HG03571 (cell line): Measurements from ENCODE around the gene PDCD10.

Experiments
- ATAC-seq: cut with Tn5 transposase; IDR thresholded peaks from one replicate; pipeline ENCODE4 v1.9.1; 2021; ENCODE audit not compliant: unreplicated experiment

PDCD10 gene

DNA sequence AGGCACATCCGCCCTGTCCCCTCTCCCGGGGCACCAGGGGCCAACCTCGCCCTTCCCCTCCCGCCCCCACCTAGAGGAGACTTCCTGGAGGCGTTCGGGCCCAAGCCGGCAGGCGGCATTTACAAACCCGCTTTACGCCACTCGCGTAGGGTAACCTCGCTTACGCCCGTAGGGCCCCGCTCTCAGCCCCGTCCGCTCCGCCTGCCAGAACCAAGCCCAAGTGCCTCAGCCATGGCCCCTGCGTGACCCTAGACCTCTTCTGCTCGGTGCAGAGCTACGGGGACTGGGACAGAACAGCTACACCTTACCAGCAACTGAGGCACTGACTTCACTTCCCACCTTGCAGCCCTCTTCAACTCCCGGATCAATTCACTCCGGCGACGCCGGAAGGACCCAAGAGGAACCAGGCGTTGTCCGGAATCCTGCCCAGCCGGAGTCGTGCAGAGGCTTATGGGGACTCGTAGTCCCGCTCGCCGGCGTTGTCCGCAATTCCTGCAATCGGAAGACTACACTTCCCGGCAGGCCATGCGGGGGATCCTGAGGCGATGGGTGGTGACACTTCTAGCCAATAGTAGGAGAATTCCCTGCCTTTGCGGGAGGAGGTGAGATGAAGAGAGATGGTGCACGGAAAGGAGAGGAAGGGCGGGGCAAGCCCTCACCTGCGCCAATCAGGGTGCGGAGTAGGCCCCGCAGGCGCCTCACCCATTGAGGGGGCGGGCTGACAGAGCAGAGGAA, at the start of gene PDCD10:
Gene PDCD10, minus strand, starts transcription at position 395 of the 735 bp plus-strand sequence. CDS start 14,735 bp downstream, outside the sequence.
- ATAC-seq, result peak; percentile 87

DNA sequence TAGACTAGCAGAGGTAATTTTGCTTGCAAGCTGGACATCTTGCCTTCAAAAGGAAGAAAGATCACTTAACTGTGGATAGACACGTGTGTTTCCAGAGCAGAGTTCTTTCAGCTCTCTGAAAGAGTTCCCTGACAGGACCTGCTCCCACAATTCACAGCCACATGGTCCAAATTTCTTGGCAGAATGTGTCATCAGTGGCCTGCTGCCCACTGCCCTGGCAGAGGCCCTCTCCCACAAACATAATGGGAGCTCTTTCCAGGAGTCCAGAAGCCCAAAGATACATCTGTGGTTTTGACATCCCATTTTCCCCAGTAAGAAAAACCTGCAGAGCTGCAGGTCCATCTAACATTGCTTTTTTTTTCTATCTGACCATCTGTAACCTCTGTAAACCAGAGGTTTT, 49.1 kb upstream of the PDCD10 start:
- no peak for ATAC-seq

DNA sequence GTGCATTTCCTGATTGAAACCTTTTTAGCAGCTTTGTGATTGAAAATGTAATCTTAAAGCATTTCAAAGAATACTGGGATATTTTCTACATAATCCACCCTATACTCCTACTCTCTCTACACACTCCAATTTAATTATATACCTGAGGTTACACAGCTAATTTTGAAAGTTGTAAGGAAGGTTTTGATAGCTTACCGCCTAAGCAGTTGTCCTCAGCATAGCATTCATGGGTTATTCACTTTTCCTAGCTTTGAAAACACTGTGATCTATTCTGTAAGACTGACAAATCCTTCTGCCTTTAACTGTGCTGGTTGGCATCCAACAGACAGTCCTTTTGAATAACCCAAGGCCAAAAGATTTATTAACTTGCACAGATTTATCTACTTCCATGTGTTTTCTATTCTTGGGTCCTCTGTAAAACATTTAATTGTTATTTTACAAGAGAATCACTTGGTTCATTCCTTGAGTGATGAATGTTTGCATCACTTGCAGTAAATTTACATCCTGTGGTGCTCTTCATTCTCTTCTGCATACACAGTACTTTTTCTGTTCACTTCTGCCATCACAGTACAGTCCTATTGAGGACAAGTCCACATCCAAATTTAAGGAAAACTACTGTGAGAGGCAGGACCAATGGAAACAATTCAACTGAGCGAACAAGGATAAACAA, 45.7 kb upstream of the PDCD10 start:
- ATAC-seq, result no peak

DNA sequence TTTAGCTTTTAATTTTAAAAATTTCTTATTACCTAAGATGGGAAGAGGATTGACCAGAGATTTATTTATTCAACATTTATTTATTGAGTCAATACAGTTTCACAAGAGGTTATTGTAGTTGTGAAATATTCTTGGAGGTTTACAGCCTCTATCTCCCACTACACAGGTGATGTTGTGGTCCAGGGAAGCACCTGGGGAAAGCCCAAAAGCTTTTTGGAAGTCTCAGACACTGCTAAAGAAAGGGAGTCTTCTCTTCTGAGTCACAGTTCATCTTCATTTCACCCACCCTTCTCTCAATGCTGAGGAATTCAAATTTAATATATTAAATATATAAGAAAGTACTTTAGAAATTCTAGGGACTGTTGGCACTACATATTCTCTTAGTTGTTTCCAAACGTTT, 42.7 kb upstream of the PDCD10 start:
- ATAC-seq, result no peak

DNA sequence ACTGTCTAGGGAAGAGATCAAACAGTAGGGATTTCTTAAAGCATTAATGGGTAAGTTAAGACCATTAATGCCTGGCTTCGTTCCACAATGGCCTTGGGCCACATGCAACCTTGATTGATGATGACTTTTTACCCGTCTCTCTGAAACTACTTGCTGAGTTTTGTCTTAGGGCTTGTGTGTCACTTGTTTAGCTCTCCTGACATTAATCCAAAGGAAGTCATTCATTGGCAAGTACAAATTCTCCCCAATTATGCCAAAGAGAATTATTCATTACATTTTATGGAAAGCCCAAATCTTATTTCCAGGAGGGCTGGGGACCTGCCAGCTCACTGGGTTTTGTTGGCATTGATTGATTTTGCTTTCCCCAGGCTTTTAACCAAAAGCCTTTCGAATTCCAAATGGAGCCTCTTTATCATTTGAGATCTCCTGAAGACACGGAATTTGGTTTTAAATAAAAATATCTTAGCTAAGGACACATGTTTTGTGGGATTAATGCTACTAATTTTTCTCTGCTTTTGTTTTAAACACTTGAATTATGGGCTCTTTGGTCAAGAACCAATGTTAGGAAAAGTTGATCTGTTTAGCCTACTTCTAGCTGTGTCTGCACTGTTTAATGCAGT, 41.5 kb upstream of the PDCD10 start:
- no peak for ATAC-seq

DNA sequence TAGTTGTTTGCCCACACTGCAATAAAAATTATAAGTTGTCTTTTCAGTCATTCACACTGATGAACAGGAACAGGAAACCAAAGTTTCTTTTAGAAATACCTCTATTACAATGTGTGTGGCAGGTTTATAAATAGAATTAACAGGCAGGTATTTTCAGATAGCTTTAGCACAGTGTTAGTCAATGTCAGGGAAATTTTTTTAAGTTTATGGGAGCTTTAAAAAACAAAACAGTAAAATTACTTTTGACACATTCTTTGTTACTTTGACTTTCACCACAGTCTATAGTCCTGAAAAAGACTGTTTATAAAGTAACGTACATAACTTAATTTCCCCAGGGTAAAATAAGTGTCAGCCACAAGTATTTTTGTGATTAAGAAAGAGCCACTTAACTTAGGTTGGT, 38.9 kb upstream of the PDCD10 start:
- peak; percentile 76 for ATAC-seq

DNA sequence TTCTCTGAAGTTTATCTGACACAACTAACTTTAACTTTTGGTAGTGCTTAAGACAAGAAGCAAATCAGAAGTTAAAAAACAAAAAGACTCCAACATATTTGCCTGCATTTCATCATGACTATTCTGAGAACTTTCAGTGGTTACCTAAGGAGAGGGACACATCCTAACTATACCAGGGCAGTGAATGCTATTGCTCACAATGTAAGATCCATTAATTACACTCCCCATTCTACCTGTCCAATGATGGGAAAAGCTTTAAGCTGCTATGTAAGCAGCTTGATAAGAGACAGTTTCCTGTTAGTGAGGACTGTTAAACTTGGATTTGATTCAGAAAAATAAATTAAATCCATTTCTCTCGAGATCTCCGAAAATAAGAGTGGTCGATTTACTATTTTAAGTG, 38.3 kb upstream of the PDCD10 start:
- peak; percentile 36 for ATAC-seq

DNA sequence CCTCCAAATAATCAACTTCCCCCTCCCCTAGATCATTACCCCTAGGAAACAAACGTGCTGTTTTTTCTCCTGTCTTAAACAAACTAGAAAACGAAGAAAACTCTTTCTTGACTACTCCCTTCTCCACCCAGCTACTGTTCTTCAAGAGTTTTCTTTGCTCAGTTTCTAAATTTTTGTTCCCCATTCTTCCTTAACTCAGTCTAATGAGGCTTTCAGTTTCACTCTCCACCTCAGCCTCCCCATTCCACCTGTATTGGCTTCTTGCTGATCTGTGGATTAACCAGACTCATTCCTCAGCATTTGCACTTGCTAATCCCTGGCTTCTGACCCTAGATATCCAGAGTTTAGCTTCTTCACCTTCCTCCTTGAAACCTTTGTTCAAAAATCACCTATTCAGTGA, 27.6 kb upstream of the PDCD10 start:
- no peak for ATAC-seq

DNA sequence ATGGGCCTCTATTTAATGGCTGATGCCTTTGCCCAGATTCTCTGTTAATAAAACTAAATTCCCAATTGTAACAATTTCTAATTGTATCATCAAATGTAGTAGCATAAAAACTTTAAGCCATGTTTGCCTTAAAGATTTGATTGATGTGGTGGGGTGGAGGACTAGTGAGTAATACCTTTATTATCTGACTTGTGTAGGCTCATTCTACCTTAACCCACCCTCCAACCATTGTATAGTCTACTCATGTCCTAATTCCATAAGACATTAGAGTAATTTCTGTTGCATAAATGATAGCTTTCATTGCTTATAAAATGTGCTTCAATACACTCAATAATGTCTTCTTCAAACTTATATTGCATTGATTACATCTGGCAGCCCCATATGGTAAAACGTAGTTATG, 26.6 kb upstream of the PDCD10 start:
- ATAC-seq, result no peak

DNA sequence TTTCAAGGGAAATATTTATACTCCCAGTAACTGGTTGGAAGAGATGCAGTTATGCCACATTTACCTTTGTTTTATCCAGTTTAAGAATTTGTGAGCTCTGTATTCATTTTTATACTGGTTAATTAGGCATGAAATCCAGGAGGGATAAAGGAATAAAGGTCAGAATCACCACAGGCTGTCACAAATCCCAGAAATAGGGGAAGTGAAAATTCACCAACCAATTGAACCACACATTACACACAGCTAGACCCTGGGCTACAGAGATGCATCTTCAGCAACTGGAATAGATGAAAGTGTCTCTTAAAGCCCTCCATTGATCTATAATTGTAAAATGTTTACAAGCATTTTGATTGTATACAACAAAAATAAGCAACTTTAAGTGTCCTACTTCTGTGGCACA, 19.4 kb upstream of the PDCD10 start:
- ATAC-seq, result no peak

DNA sequence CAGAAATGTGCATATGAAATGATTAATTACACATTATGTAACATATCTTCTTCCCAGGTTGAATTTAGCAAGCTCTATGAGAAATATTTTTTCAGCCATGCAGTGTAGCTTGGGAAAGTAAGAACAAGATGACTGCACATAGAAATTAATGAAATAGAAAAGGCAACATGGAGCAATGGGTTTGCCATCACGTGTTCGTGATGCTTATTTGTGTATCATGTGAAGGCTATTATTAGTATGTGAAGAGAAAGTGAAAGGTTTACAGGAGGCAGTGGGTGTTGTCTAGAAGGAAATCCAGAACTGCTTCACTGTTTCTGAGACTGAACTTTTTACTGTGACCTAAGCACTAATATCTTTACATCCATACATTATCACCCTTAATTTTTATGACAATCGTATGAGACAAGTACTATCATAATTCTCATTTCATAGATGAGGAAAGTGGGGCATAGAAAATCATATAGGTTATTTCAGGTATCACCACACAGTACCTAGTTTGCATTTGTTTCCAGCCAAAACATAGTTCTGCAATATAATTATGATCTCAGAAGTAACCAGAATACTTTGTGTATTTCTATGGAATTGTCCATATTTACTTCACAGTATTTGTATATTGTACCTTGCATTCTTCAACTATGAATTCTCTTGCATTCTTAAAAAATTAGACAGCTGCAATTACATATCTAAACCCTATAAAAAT, 15.7 kb upstream of the PDCD10 start:
- ATAC-seq, result peak; percentile 98

DNA sequence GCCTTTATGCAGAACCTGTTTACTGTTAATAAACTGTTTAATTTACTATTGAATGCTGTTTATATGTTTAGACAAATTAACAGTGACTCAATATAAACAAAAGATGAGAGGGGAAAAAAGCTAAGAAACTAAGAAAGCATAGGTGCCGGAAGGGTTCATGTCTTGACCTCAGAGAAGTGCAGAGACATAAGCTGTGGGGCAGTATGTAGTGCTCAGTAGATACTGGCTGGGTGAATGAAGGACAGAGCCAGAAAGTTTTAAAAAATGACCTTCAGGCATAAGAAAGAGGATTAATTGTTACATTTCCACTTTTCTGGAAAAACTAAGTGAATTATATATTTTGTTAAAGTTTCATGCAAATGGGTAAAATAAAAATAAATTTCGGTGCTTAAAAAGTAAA, 15.0 kb upstream of the PDCD10 start:
- ATAC-seq, result no peak

DNA sequence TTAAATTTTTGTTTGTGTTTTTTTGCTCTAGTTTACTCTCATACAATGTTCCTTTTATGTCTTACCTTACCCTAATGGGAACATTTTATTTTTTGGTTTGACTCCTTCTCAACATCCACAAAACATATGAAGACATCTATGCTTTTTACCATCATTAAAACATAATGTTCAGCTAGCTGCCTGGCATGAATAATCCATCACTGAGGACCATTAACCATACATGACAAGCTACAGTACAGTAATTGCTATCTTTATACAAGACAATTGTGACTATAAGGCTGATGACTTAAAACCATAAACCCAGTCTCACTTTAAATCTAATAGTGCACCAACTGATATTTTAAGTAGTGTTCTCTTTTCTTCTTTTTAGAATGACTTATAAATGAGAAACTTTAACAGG, 14.5 kb upstream of the PDCD10 start:
- ATAC-seq, result no peak

DNA sequence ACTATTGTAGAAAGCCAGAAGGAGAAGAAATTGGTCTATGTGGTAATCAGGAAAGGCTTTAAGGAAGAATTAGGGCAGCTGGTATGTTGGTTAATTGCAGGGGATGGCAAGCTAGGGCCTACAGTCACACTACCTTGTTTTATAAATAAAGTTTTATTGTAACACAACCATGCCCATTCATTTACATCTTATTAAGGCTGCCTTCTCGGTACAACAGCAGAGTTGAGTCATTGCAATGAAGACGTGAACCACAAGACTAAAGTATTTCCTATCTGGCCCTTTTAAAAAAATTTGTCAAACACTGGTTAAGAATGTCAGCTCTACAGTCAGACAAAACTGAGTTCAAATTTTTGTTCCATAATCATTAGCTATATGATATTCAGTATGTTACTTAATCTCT, 9.1 kb upstream of the PDCD10 start:
- no peak for ATAC-seq

DNA sequence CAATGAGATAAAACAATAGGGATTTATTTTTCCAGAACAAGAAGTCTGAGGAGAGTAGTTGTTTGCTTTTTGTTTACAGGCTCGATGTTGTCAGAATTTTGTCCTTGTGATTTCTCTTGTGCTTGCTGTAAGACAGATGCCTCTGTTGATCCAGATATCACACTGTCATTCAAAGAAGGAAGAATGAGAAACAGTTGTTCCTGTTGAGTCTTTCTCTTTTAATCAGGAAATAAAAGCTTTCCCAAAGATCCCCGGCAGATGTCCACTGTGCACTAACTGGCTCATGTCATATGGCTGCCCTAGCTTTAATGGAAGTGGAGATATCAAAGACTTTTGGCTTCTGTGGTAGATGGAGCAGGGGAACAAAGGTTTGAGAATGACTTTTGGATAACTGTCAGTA, 7.6 kb upstream of the PDCD10 start:
- ATAC-seq, result no peak

DNA sequence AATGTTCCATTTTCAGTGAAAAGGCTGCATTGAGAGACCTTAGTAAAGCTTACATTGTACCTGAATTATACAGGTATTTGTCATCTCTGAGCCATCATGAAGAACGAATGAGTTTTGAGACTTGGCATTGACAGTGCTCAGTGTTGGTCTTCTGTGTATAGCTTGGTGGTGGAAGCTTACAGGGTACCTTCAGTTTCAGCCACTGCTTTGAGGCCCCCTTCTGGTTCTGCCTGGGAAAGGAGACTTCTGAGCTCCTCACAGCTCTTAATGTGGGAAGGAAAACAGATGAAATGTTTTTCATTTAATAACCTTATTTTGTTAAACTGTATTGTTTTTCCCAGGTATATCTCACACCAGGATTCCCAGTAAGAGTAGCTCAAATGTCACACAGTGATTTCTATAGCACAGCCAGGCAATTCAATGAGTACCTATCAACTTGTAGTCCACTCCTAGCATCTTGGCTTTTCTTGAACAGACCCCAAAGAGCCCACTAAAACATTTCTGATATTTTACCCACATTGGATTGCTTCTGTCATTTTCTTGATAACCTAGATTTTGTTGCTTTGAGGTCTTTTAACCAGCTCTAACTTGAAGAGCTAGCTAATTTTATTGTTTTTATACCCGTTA, 6.4 kb upstream of the PDCD10 start:
- ATAC-seq, result peak; percentile 89

DNA sequence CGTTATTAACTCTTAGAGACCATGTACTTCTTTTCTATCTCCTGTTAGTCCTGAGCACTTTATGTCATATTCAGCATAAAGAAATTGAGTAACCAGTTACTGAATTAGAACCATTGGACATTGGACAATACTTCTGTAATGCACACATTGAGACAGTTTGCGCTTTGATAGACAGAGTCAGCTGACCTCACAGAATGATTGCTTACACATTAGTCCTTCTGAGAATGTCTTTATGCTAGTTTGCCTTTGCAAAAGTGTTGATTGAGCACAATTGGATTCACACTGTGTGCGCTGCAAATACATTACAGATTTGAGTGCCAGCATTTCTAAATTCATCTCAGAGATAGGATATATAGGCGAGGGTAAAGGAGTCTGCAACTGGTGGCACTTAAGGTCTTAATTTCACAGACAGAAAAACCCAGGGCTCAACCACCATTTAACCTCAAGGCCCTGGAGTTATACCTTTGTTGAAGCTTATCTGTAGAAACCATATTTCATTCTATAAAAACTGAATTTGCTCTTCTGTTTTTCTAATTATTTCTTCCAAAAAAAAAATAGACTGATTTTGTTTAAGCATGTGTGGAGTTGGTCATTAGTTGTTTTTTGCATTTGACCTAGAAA, 4.6 kb upstream of the PDCD10 start:
- ATAC-seq, result no peak

DNA sequence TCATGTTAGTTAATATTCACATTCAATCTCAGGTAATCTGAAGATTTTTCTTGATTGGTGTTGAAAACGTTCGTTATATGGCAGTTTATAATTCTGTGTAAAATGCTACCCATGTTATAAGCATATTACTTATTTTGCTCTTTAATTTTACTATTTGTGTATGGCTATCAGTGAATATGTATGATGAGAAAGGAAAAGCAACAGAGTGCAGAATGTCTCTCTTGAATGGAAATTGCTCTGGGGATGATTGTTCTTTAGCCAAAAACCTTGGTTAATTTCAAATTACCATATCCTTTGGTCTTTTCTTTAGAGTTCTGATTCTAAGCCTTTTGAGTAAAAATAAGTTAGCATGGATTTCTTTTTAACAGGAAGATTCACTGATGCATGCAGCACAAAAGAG, 3.3 kb upstream of the PDCD10 start:
- no peak for ATAC-seq

DNA sequence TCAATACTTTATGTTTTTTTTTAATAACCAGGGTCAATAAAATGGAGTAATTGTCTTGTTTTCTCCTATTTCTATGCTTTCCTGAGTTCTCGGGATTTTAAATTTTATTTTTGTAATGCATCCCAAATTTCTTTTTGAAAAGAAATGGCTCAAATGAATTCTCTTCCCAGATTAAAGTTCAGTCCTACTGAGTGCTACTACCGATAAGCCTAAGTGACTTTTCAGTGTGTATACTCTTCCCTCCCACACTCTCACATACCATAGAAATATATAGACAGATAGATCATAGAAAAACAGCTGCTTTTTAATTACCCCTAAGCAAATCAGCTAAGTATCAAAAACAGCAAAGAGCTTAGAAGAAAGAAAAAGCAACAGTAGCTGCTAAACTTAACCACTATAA, 2.3 kb upstream of the PDCD10 start:
- ATAC-seq, result no peak

DNA sequence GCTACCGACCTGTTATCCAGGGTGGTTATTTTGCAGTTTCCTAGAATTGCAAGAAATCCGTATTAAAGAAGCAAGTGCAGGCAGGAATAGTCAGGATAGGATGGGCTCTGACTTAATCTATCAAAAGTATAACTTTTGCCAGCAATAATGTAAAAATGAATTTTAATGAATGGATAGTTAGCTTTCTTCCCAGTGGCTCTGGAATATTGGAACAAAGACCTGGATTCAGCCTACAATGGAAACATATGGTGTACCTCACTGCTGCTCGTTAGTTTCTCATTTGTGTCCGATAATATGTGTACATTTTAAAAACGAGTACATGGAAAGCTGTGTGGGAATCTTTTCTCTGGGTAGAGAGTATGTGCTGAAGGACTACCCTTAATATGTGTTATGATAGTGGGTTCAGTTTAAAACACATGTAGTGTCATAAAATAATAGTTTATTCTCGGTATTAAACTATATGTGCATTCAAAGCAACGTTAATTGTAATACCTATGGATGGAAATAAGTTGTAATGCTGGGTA, 1.6 kb upstream of the PDCD10 start:
- no peak for ATAC-seq
